ENCODE measurements around the gene TNFRSF9. TPM values are rescaled to one million over a fixed set of nuclear protein-coding genes. Genes with fewer than 3 reads are reported as not detected.
A peak's percentile ranks its signal among the peaks of the same experiment; 100 is the strongest.

TNFRSF9 gene
- total and polyA plus RNA-seq, 2 of the 8 experiments (the other 6 are each of a cell fraction or from before 2014, with no cell fraction given): not detected

DNA sequence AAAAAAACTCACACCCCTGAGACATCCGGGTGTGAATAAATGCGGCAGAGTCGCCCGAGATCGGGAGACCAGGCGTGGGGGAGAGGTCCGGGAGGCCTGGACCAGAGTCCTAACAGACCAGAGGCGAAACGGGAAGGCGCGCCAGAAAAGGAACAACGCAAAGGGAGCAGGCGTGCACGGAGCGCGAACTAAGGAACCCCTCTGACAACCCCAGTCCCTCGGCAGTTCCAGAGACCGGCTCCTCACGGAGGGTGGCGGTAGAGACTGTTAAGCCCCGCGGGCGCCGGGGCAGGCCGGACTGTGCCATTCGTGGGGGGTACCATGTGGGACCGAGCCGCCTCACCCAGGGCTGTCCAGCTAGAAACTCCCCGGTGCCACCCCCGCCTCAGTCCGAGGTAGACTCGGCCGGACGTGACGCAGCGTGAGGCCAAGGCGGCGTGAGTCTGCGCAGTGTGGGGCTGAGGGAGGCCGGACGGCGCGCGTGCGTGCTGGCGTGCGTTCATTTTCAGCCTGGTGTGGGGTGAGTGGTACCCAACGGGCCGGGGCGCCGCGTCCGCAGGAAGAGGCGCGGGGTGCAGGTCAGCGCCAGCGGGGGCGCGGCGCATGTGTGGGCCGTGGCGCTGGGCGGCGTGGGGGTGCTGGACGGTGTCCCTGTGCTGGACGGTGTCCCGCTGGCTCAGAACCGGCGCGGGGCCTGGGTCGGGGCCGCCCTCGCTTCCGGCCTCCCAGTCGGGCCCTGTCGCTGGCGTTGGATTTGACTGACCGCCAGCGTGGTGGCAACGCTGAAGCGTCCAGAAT lies 20.8 kb upstream of the TNFRSF9 start, which contains the start of gene PARK7 (continued):
- TF ChIP-seq POU5F1 (IDR thresholded peaks at IDR 0.05; ENCODE audit: low read depth, low read length): no peak
- TF ChIP-seq YY1 (IDR thresholded peaks at IDR 0.05; ENCODE audit: low read depth, low read length): no peak
- TF ChIP-seq KDM5A (IDR thresholded peaks at IDR 0.05; ENCODE audit: low read length): no peak
- peak; percentile 39; the same call in 1 of the 2 replicates for TF ChIP-seq SIX5 (IDR thresholded peaks at IDR 0.05; ENCODE audit: low read depth, low read length)
- TF ChIP-seq CREB1 (IDR thresholded peaks at IDR 0.05): peak; percentile 93
- TF ChIP-seq GABPA (IDR thresholded peaks at IDR 0.05; ENCODE audit: borderline replicate concordance, insufficient read depth, low read length): no peak
- TF ChIP-seq BACH1 (IDR thresholded peaks at IDR 0.05; ENCODE audit: low read length): no peak
- TF ChIP-seq ASH2L (IDR thresholded peaks at IDR 0.05; ENCODE audit: low read length): peak; percentile 46
- peak; percentile 91 for TF ChIP-seq PHF8 (conservative IDR thresholded peaks at IDR 0.05; ENCODE audit: low read depth, low read length)
- TF ChIP-seq CTBP2 (IDR thresholded peaks at IDR 0.05; ENCODE audit: borderline replicate concordance, insufficient read depth, insufficient read length, low read length): no peak
- TF ChIP-seq NRF1 (IDR thresholded peaks at IDR 0.05; ENCODE audit: low read depth, low read length): peak; percentile 91
- peak; percentile 25 to 45; a peak in 3 of 4 replicates for TF ChIP-seq RAD21 (IDR thresholded peaks at IDR 0.05 in 1 of 2, conservative IDR thresholded peaks at IDR 0.05 in 1 of 2; ENCODE audit: low read depth in 2 of 2, low read length in 2 of 2)
- TF ChIP-seq BCL11A (IDR thresholded peaks at IDR 0.05; ENCODE audit: low read depth in 2 of 2, low read length in 2 of 2): no peak
- TF ChIP-seq CHD1 (IDR thresholded peaks at IDR 0.05; ENCODE audit: low read depth, low read length): peak; percentile 99
- TF ChIP-seq FOSL1 (IDR thresholded peaks at IDR 0.05; ENCODE audit: insufficient read depth, low read depth, low read length): no peak
- TF ChIP-seq SUZ12 (IDR thresholded peaks at IDR 0.05; ENCODE audit: low read length): no peak
- TF ChIP-seq HDAC6 (IDR thresholded peaks at IDR 0.05; ENCODE audit: low read depth, low read length): no peak
- peak; percentile 59; the same call in 1 of the 2 replicates for TF ChIP-seq EGR1 (IDR thresholded peaks at IDR 0.05; ENCODE audit: borderline replicate concordance, low read depth, low read length)
- peak; percentile 93 for TF ChIP-seq TBP (IDR thresholded peaks at IDR 0.05; ENCODE audit: low read depth, low read length)
- TF ChIP-seq TCF12 (IDR thresholded peaks at IDR 0.05; ENCODE audit: low read depth, low read length): no peak
- no peak for TF ChIP-seq ZNF274 (IDR thresholded peaks at IDR 0.05; ENCODE audit: borderline replicate concordance, extremely low read depth, low read length)
- TF ChIP-seq, protein P1, sequence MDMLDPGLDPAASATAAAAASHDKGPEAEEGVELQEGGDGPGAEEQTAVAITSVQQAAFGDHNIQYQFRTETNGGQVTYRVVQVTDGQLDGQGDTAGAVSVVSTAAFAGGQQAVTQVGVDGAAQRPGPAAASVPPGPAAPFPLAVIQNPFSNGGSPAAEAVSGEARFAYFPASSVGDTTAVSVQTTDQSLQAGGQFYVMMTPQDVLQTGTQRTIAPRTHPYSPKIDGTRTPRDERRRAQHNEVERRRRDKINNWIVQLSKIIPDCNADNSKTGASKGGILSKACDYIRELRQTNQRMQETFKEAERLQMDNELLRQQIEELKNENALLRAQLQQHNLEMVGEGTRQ (IDR thresholded peaks at IDR 0.05; ENCODE audit: low read length): no peak
- peak in 1 of 2 experiments; percentile 100; a peak in 2 of 3 replicates for TF ChIP-seq EP300 (IDR thresholded peaks at IDR 0.05; ENCODE audit: borderline replicate concordance in 1 of 2, low read depth in 2 of 2, low read length in 2 of 2)

All from H1 (cell line).